H1 (cell line): ENCODE measurements around the gene ALOX15B. TPM values are rescaled to one million over a fixed set of nuclear protein-coding genes. Genes with fewer than 3 reads are reported as not detected.

Experiments
- CTCF ChIA-PET: fragments of 300-600 bp; sonication (Branson Sonifier 250); formaldehyde crosslinking; loops from one replicate; lab custom pipeline; 2021; ENCODE audit not compliant: partially characterized antibody; lab: Charles Lee
- POLR2A ChIA-PET: fragments of 300-600 bp; sonication (Branson Sonifier 250); formaldehyde crosslinking; loops from one replicate; lab custom pipeline; 2021; ENCODE audit warnings: inconsistent platforms; ENCODE audit not compliant: partially characterized antibody; lab: Charles Lee
- DNase-seq, 2 experiments: peaks; one replicate each; pipeline versions ENCODE4 v3.0.0 to v3.0.0-alpha.2; 2010 to 2022; ENCODE audit warnings: low spot score in 2 of 2, low read depth in 1 of 2, mixed read lengths in 1 of 2
- FAIRE-seq: peaks from 2 replicates; lab custom pipeline; 2011; peaks lifted over from hg19 to GRCh38; lab: Jason Lieb, UNC
- H2AFZ ChIP-seq: 2 replicates; pipeline ENCODE4 v1.8.1; 2012; ENCODE audit warnings: low read length, inconsistent platforms
- H2AK5ac ChIP-seq: 2 replicates; pipeline ENCODE4 v1.6.1; 2013; ENCODE audit warnings: low read depth, low read length
- H2BK120ac ChIP-seq: replicated peaks from 2 replicates; pipeline ENCODE3; 2013; ENCODE audit warnings: low read depth, low read length, inconsistent platforms
- H2BK12ac ChIP-seq: 2 replicates; pipeline ENCODE4 v1.6.1; 2013; ENCODE audit warnings: low read depth, low read length
- H2BK15ac ChIP-seq: 2 replicates; pipeline ENCODE4 v1.6.1; 2013; ENCODE audit warnings: low read length
- H2BK20ac ChIP-seq: 2 replicates; pipeline ENCODE4 v1.6.1; 2013; ENCODE audit warnings: low read length
- H2BK5ac ChIP-seq: 2 replicates; pipeline ENCODE4 v1.6.1; 2013; ENCODE audit warnings: low read depth, low read length
- H3K14ac ChIP-seq: 2 replicates; pipeline ENCODE4 v1.6.1; 2013; ENCODE audit warnings: inconsistent platforms; ENCODE audit not compliant: insufficient read length
- H3K18ac ChIP-seq: 2 replicates; pipeline ENCODE4 v1.6.1; 2013; ENCODE audit warnings: low read length; ENCODE audit errors: extremely low read depth
- H3K23ac ChIP-seq: 2 replicates; pipeline ENCODE4 v1.6.1; 2013; ENCODE audit warnings: inconsistent platforms; ENCODE audit not compliant: insufficient read length
- H3K23me2 ChIP-seq: 2 replicates; pipeline ENCODE4 v1.6.1; 2013; ENCODE audit warnings: low read depth, low read length
- H3K27ac ChIP-seq: 2 replicates; pipeline ENCODE4 v1.6.1; 2011; ENCODE audit warnings: low read depth, low read length, inconsistent platforms
- H3K27me3 ChIP-seq, 4 experiments: replicated peaks in 1 of 4; 1 replicate in 1 of 4; 2 replicates in 3 of 4; pipeline versions ENCODE4 v1.6.1 to v1.8.1; 2011 to 2013; ENCODE audit warnings: low read length in 3 of 4, mild to moderate bottlenecking in 3 of 4, inconsistent platforms in 2 of 4, mixed read lengths in 2 of 4, moderate library complexity in 1 of 4; ENCODE audit not compliant: control insufficient read depth in 3 of 4, insufficient read depth in 3 of 4; ENCODE audit errors: extremely low read depth in 1 of 4
- H3K36me3 ChIP-seq, 4 experiments: 2 replicates each; pipeline versions ENCODE4 v1.6.1 to v1.8.1; 2011 to 2013; ENCODE audit warnings: mild to moderate bottlenecking in 4 of 4, low read length in 3 of 4, moderate library complexity in 2 of 4, control low read depth in 1 of 4, inconsistent platforms in 1 of 4; ENCODE audit not compliant: insufficient read depth in 4 of 4, control insufficient read depth in 2 of 4
- H3K4ac ChIP-seq: replicated peaks from 2 replicates; pipeline ENCODE3; 2013; ENCODE audit warnings: low read length, low read depth, mixed read lengths, inconsistent platforms; ENCODE audit not compliant: insufficient read length
- H3K4me1 ChIP-seq, 4 experiments: replicated peaks in 1 of 4; 1 replicate in 1 of 4; 2 replicates in 3 of 4; pipeline versions ENCODE4 v1.6.1 to v1.8.1; 2011 to 2013; ENCODE audit warnings: low read length in 3 of 4, inconsistent platforms in 2 of 4, mixed read lengths in 1 of 4; ENCODE audit not compliant: insufficient read depth in 4 of 4, control insufficient read depth in 3 of 4
- H3K4me2 ChIP-seq, 2 experiments: 2 replicates each; pipeline versions ENCODE4 v1.6.1 to v1.8.1; 2011 to 2013; ENCODE audit warnings: low read depth in 2 of 2, low read length in 2 of 2, control low read depth in 1 of 2, inconsistent platforms in 1 of 2, mild to moderate bottlenecking in 1 of 2; ENCODE audit not compliant: insufficient read depth in 1 of 2
- H3K4me3 ChIP-seq, 4 experiments: fragments of 200-600, 300-600 bp in 1 of 4; sonication (generic), shearing (Covaris generic), sonication (Bioruptor Twin) in 1 of 4; 2 replicates each; pipeline versions ENCODE4 v1.5.1 to v1.8.1; 2011 to 2016; ENCODE audit warnings: low read length in 4 of 4, low read depth in 3 of 4, control low read depth in 2 of 4, inconsistent platforms in 2 of 4, mild to moderate bottlenecking in 2 of 4, mixed read lengths in 1 of 4, moderate library complexity in 1 of 4; ENCODE audit not compliant: insufficient read depth in 2 of 4; ENCODE audit errors: extremely low read depth in 1 of 4
- H3K56ac ChIP-seq: replicated peaks from 2 replicates; pipeline ENCODE3; 2013; ENCODE audit warnings: low read depth, mild to moderate bottlenecking, mixed read lengths, low read length, inconsistent platforms; ENCODE audit not compliant: insufficient read length
- H3K79me1 ChIP-seq: 2 replicates; pipeline ENCODE4 v1.6.1; 2013; ENCODE audit warnings: low read depth, low read length, control low read depth
- H3K79me2 ChIP-seq, 2 experiments: 2 replicates each; pipeline versions ENCODE4 v1.6.1 to v1.8.1; 2012 to 2013; ENCODE audit warnings: low read length in 2 of 2, mild to moderate bottlenecking in 2 of 2, inconsistent platforms in 1 of 2; ENCODE audit not compliant: insufficient read depth in 2 of 2, control insufficient read depth in 1 of 2
- H3K9ac ChIP-seq, 4 experiments: replicated peaks in 1 of 4; 1 replicate in 1 of 4; 2 replicates in 3 of 4; pipeline versions ENCODE4 v1.6.1 to v1.8.1; 2011 to 2013; ENCODE audit warnings: low read depth in 3 of 4, low read length in 3 of 4, control low read depth in 2 of 4, mild to moderate bottlenecking in 2 of 4, moderate library complexity in 2 of 4, inconsistent platforms in 1 of 4; ENCODE audit errors: extremely low read depth in 1 of 4
- H3K9me3 ChIP-seq, 2 experiments: 2 replicates each; pipeline versions ENCODE4 v1.6.1 to v1.8.1; 2012 to 2013; ENCODE audit warnings: mild to moderate bottlenecking in 2 of 2, moderate library complexity in 2 of 2, control low read depth in 1 of 2, inconsistent platforms in 1 of 2, low read depth in 1 of 2, low read length in 1 of 2, mixed read lengths in 1 of 2; ENCODE audit not compliant: insufficient read depth in 2 of 2
- H4K20me1 ChIP-seq, 2 experiments: replicated peaks in 1 of 2; 2 replicates each; pipeline versions ENCODE3 to v1.8.1; 2011 to 2013; ENCODE audit warnings: inconsistent platforms in 2 of 2, low read length in 2 of 2, mild to moderate bottlenecking in 1 of 2; ENCODE audit not compliant: insufficient read depth in 2 of 2, control insufficient read depth in 1 of 2
- H4K5ac ChIP-seq: 2 replicates; pipeline ENCODE4 v1.6.1; 2013; ENCODE audit warnings: low read length, low read depth, mixed read lengths, inconsistent platforms; ENCODE audit not compliant: insufficient read length
- H4K8ac ChIP-seq: 2 replicates; pipeline ENCODE4 v1.8.0; 2013; ENCODE audit warnings: mild to moderate bottlenecking, moderate library complexity, low read length, inconsistent platforms; ENCODE audit not compliant: insufficient read depth; ENCODE audit errors: extremely low read depth
- H4K91ac ChIP-seq: replicated peaks from 2 replicates; pipeline ENCODE3; 2013; ENCODE audit warnings: low read length, mixed read lengths, inconsistent platforms; ENCODE audit not compliant: insufficient read length
- CHD2 ChIP-seq: IDR thresholded peaks from 2 replicates; pipeline ENCODE4 v1.6.1; 2012; ENCODE audit warnings: low read length, improper control_type of control experiment
- CREB1 ChIP-seq: IDR thresholded peaks from 2 replicates; pipeline ENCODE4 v1.6.1; 2012; ENCODE audit warnings: inconsistent platforms
- CTBP2 ChIP-seq: IDR thresholded peaks from 2 replicates; pipeline ENCODE4 v1.7.0; 2011; ENCODE audit warnings: borderline replicate concordance, mild to moderate bottlenecking, moderate library complexity, mixed read lengths, low read length; ENCODE audit not compliant: insufficient read depth, insufficient read length
- POLR2AphosphoS5 ChIP-seq: IDR thresholded peaks from 2 replicates; pipeline ENCODE4 v1.6.1; 2011; ENCODE audit warnings: low read depth, low read length
- POU5F1 ChIP-seq: IDR thresholded peaks from 2 replicates; pipeline ENCODE4 v1.6.1; 2011; ENCODE audit warnings: low read depth, mild to moderate bottlenecking, low read length, moderate library complexity
- TCF12 ChIP-seq: IDR thresholded peaks from 2 replicates; pipeline ENCODE4 v1.6.1; 2011; ENCODE audit warnings: low read depth, mild to moderate bottlenecking, low read length
- WGBS, 2 experiments: shearing (Covaris generic) in 1 of 2; methylation state at CpG; one replicate each; pipeline versions ENCODE4 v1.1.6 to v1.1.7; 2013 to 2015; ENCODE audit warnings: low lambda C conversion rate in 2 of 2, mixed read lengths in 2 of 2, inconsistent platforms in 1 of 2, low coverage in 1 of 2, missing lambda C conversion rate in 1 of 2; ENCODE audit not compliant: insufficient replicate concordance in 2 of 2, insufficient coverage in 1 of 2, insufficient read length in 1 of 2; ENCODE audit errors: extremely low coverage in 1 of 2, missing lambda C conversion rate in 1 of 2; 5-methylcytosine and 5-hydroxymethylcytosine counted together
- polyA plus RNA-seq, 7 experiments: library from polyadenylated mRNA; depleted of rRNA in 3 of 7; stranded (reverse) in 5 of 7; unstranded in 2 of 7; fragments of >200 nt in 5 of 7; fragments of 200-250 nt in 2 of 7; gene quantifications; 1 replicate in 5 of 7; 2 replicates in 1 of 7; 4 replicates in 1 of 7; pipeline versions ENCODE4 v1.2.1 to v1.2.3, GENCODE V29; 2011 to 2013; ENCODE audit warnings: missing spikeins in 2 of 7, mixed read lengths in 2 of 7
- total RNA-seq: library from RNA; stranded (reverse); fragmentation: NEBNext Ultra II Directional; extraction: Animal tissue kit (Norgen Biotek cat#: 25700); gene quantifications from 2 replicates; pipeline ENCODE4 v1.2.1, GENCODE V29; 2021

ALOX15B gene
- total and polyA plus RNA-seq, 2 of the 8 experiments (the other 6 are each of a cell fraction or from before 2014, with no cell fraction given) = 0.63 to 0.91 TPM

- Histone ChIP-seq H2BK120ac (no peak within 1 kb of the TSS), H3K27ac (no peak within 1 kb of the TSS), H4K5ac (no peak within 1 kb of the TSS), H3K27me3 (peaks cover 0 to 7% (median 3%) of the 10 kb centered on the region in 4 experiments; a peak in 4 of 7 replicates), H3K56ac (no peak within 1 kb of the TSS), H3K4me1 (peaks cover 0 to 7% (median under 1%) of the 10 kb centered on the region in 4 experiments; a peak in 5 of 7 replicates), H3K36me3 (no peaks in the 10 kb centered on the region), H3K4me3 (no peak within 1 kb of the TSS), H4K91ac (peak within 1 kb of the TSS; percentile 72), H3K23ac (no peak within 1 kb of the TSS), H3K9ac (no peak within 1 kb of the TSS), H3K23me2 (no peaks in the 10 kb centered on the region; the same call in 1 of the 2 replicates), H2BK15ac (0 out of 2 replicates have a peak within 1 kb of the TSS, but pooled peaks have one; percentile 61), H3K4me2 (no peak within 1 kb of the TSS), H2AK5ac (no peak within 1 kb of the TSS), H3K79me2 (no peaks in the 10 kb centered on the region), H3K9me3 (no peaks in the 10 kb centered on the region), H2BK12ac (peak within 1 kb of the TSS; percentile 68; the same call in 1 of the 2 replicates), H3K79me1 (no peaks in the 10 kb centered on the region), H2BK20ac (peak within 1 kb of the TSS; percentile 18; the same call in 1 of the 2 replicates), H4K8ac (peak within 1 kb of the TSS; percentile 84), H2AFZ (no peak within 1 kb of the TSS), H3K18ac (no peak within 1 kb of the TSS; the same call in 1 of the 2 replicates), H3K4ac (no peak within 1 kb of the TSS), H3K14ac (no peak within 1 kb of the TSS), H4K20me1 (no peaks in the 10 kb centered on the region), H2BK5ac (peak within 1 kb of the TSS; percentile 75; the same call in 1 of the 2 replicates)
- POLR2A ChIA-PET = interaction anchor here (1.0 kb wide), 1 partner anchor 86 kb away, joined by 4 read pairs; no protein-coding TSS in a partner anchor
- CTCF ChIA-PET = interaction anchor here (0.8 to 13.6 kb wide), 5 partner anchors 11 to 44 kb away, joined by 3 to 501 read pairs (median 35); partner anchors contain the start of gene ALOXE3
- FAIRE-seq (no peak), DNase-seq (no peak)
- WGBS, 2 experiments = 86% methylated on average over 19 of the region's 20 CpGs; no CpG with 5 or more reads in 1 of the 2 experiments
- TF ChIP-seq CHD2 (no peak), POLR2AphosphoS5 (no peak), CTBP2 (no peak), POU5F1 (no peak), TCF12 (no peak), CREB1 (no peak)
Measured at GRCh38 chr17:8087075-8087951, 48.5 kb downstream of the ALOX15B start, which contains the start of gene ALOX12B. TSS of gene ALOX12B (minus strand) at chr17:8087716. CDS start at chr17:8087442, 274 bp downstream.
